Mesodermal cell (in vitro differentiated cells): Measurements from ENCODE around the gene MICU1.

Experiments
- H3K27ac ChIP-seq: 2 replicates; pipeline ENCODE4 v1.7.0; 2013; ENCODE audit warnings: mild to moderate bottlenecking, low read depth, low read length, moderate library complexity; ENCODE audit not compliant: severe bottlenecking
- H3K36me3 ChIP-seq: 2 replicates; pipeline ENCODE4 v1.7.1; 2013; ENCODE audit warnings: mild to moderate bottlenecking, low read length, moderate library complexity; ENCODE audit not compliant: control insufficient read depth, insufficient read depth
- H3K4me1 ChIP-seq: one replicate; pipeline ENCODE4 v1.7.1; 2013; ENCODE audit warnings: mild to moderate bottlenecking, low read length; ENCODE audit not compliant: insufficient read depth, control insufficient read depth, poor library complexity, severe bottlenecking
- H3K4me3 ChIP-seq: 2 replicates; pipeline ENCODE4 v1.7.0; 2013; ENCODE audit warnings: low read length, control low read depth, mild to moderate bottlenecking; ENCODE audit not compliant: insufficient read depth, poor library complexity, severe bottlenecking; ENCODE audit errors: extremely low read depth
- H3K9me3 ChIP-seq: 2 replicates; pipeline ENCODE4 v1.7.1; 2013; ENCODE audit warnings: mild to moderate bottlenecking, low read length, moderate library complexity; ENCODE audit not compliant: control insufficient read depth
- WGBS, 2 experiments: methylation state at CpG; one replicate each; pipeline ENCODE4 v1.1.5; 2013; ENCODE audit warnings: missing lambda C conversion rate in 2 of 2; ENCODE audit not compliant: insufficient coverage in 2 of 2; 5-methylcytosine and 5-hydroxymethylcytosine counted together

The MICU1 gene

GRCh38 chr10:72508033-72508432 lies 117.8 kb downstream of the MICU1 start:
- H3K4me1 ChIP-seq = no peaks in the 10 kb centered on the region
- peaks cover 6% of the 10 kb centered on the region for H3K36me3 ChIP-seq
- H3K27ac ChIP-seq = no peak overlapping the region
- no CpG with 5 or more reads among the region's 2 CpGs for WGBS, 2 experiments
- H3K9me3 ChIP-seq = peaks cover 14% of the 10 kb centered on the region
- H3K4me3 ChIP-seq = no peak overlapping the region

- Histone ChIP-seq H3K27ac (no peak overlapping the region), H3K9me3 (peaks cover 14% of the 10 kb centered on the region), H3K4me3 (no peak overlapping the region), H3K4me1 (no peaks in the 10 kb centered on the region), H3K36me3 (peaks cover 6% of the 10 kb centered on the region)
Measured at GRCh38 chr10:72506474-72506873, 119.4 kb downstream of the MICU1 start.

DNA sequence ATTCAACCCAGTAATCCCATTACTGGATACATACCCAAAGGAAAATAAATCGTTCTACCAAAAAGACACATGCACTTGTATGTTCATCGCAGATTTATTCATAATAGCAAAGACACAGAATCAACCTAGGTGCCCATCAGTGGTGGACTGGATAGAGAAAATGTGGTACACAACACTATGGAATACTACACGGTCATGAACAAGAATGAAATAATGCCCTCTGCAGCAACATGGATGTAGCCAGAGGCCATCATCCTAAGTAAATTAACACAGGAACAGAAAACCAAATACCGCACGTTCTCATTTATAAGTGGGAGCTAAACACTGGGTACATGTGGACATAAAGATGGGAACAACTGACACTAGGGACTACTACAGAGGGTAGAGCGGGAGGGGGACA lies 120.4 kb downstream of the MICU1 start:
- WGBS, 2 experiments = 92 to 100% methylated on average over 2 to 4 of the region's 6 CpGs
- Histone ChIP-seq H3K27ac (no peak overlapping the region), H3K4me3 (no peak overlapping the region), H3K4me1 (no peaks in the 10 kb centered on the region), H3K9me3 (peaks cover 14% of the 10 kb centered on the region), H3K36me3 (peaks cover 6% of the 10 kb centered on the region)

GRCh38 chr10:72503694-72504438 lies 122.0 kb downstream of the MICU1 start:
- 100% methylated on average over 1 to 3 of the region's 3 CpGs for WGBS, 2 experiments
- H3K27ac ChIP-seq = no peak overlapping the region
- no peak overlapping the region for H3K4me3 ChIP-seq

DNA sequence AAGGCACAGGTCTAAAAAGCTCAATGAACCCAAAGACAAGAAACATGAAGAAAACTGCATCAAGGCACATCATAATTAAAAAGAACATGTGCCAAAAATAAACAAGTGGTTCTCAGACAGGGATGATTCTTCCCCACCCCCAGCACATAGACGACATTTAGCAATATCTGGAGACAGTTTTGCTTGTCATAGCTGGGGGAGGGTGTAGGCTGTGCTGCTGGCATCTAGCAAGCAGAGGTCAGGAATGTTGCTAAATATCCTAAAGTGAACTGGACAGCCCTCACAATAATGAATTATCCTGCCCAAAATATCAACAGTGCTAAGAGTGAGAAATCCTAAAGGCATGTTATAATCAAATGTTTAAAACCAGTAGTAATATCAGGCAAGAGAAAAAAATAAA lies 122.6 kb downstream of the MICU1 start:
- Histone ChIP-seq H3K36me3 (peaks cover 6% of the 10 kb centered on the region), H3K4me3 (no peak overlapping the region), H3K9me3 (peaks cover 14% of the 10 kb centered on the region), H3K4me1 (no peaks in the 10 kb centered on the region), H3K27ac (no peak overlapping the region)
- no CpG with 5 or more reads among the region's 1 CpG for WGBS, 2 experiments

More at GRCh38 chr10:72503694-72504438, 122.0 kb downstream of the MICU1 start:
- peaks cover 14% of the 10 kb centered on the region for H3K9me3 ChIP-seq
- H3K36me3 ChIP-seq = peaks cover 6% of the 10 kb centered on the region
- no peaks in the 10 kb centered on the region for H3K4me1 ChIP-seq

GRCh38 chr10:72502581-72502980 lies 123.3 kb downstream of the MICU1 start:
- Histone ChIP-seq H3K36me3 (peaks cover 6% of the 10 kb centered on the region), H3K4me3 (no peak overlapping the region), H3K27ac (no peak overlapping the region), H3K4me1 (no peaks in the 10 kb centered on the region), H3K9me3 (peaks cover 14% of the 10 kb centered on the region)
- WGBS, 2 experiments = 86 to 90% methylated on average over 1 of the region's 3 CpGs

DNA sequence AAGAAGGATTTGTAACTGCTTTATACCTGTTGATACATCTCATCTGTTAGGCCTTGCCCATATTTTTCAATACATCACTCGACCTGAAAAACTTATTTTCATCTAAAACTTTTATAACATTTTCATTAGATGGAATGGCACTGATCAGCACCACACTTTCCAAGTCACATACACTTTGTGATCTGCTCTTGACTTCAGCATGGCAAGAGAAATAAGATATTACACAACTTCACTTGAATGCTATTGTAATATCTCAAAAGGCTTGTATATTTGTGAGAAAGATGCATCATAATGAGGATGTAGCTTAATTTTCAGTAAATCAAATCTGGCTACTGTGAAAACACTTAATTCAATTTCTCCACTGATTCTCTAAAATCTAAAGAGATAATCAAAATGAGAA lies 126.2 kb downstream of the MICU1 start:
- WGBS, 2 experiments = 89 to 100% methylated on average over 1 of the region's 1 CpG
- Histone ChIP-seq H3K27ac (no peak overlapping the region), H3K4me3 (no peak overlapping the region)

DNA sequence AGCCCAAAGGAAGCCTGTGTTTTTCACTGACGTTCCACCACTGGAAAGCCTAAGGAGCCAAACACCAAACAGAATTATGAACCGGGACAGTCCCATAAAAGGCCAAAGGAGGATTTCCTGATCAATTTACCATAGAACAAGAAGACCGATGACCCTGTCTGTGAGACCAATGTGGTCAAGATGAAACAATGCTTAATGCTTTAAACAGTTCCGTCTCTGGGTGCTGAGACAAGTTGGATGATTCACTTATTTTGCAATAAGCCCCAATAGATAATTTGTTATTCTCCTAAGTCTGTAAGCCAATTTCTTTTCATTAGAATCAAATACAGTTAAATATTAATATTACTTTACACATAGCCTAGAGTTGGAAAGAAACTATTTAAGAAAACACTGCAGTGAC lies 134.9 kb downstream of the MICU1 start:
- Histone ChIP-seq H3K36me3 (no peaks in the 10 kb centered on the region), H3K9me3 (no peaks in the 10 kb centered on the region), H3K27ac (no peak overlapping the region), H3K4me1 (no peaks in the 10 kb centered on the region), H3K4me3 (no peak overlapping the region)
- WGBS, 2 experiments = 56 to 93% methylated on average over 2 to 3 of the region's 4 CpGs

More for the DNA sequence above, 126.2 kb downstream of the MICU1 start:
- no peaks in the 10 kb centered on the region for H3K4me1 ChIP-seq
- H3K36me3 ChIP-seq = no peaks in the 10 kb centered on the region
- H3K9me3 ChIP-seq = peaks cover 10% of the 10 kb centered on the region

GRCh38 chr10:72487521-72487920 lies 138.4 kb downstream of the MICU1 start:
- 96 to 100% methylated on average over 1 to 2 of the region's 3 CpGs for WGBS, 2 experiments
- Histone ChIP-seq H3K36me3 (no peaks in the 10 kb centered on the region), H3K4me3 (no peak overlapping the region), H3K27ac (no peak overlapping the region), H3K9me3 (no peaks in the 10 kb centered on the region), H3K4me1 (no peaks in the 10 kb centered on the region)

DNA sequence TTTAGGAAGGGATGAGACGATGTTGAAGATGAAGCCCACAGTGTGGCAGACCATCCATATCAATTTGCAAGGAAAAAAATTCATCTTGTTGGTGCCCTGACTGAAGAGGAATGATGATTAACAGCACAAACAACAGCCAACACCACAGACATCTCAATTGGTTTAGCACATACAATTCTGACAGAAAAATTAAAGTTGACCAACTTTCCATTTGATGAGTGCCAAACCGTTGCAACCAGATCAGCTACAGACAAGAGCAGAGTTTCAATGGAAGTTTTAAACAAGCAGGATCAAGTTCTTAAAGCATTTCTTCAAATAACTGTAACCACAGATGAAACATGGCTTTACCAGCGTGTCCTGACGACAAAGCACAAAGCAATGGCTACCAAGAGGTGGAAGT lies 138.8 kb downstream of the MICU1 start:
- Histone ChIP-seq H3K4me3 (no peak overlapping the region), H3K9me3 (no peaks in the 10 kb centered on the region), H3K36me3 (no peaks in the 10 kb centered on the region), H3K4me1 (no peaks in the 10 kb centered on the region), H3K27ac (no peak overlapping the region)
- 92 to 96% methylated on average over 3 of the region's 4 CpGs for WGBS, 2 experiments

DNA sequence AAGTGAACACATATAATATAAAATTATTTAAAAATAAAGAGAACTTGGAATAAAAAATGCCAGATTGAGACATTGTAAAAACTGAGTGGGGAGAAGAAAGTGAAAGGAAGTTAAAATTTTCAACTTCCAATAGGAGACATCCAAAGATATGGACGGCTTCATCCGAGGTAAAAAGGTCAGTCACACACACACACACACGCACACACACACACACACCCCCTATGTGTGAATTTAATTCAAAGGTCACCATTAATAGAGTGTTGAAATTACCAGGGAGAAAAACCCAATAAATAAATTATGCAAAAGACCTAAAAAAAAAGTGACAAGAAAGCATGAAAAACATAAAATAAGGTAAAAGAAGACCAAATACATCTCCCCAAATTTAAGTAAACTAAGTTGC lies 140.2 kb downstream of the MICU1 start:
- Histone ChIP-seq H3K9me3 (no peaks in the 10 kb centered on the region), H3K36me3 (no peaks in the 10 kb centered on the region), H3K27ac (no peak overlapping the region), H3K4me3 (no peak overlapping the region), H3K4me1 (no peaks in the 10 kb centered on the region)
- no CpG with 5 or more reads among the region's 3 CpGs for WGBS, 2 experiments
